NCI-H146 treated with DMSO at 0.1 percent for 48 hours (cell line): ENCODE data around the gene SLC29A1.

Experiments
- DNase-seq: peaks from one replicate; lab custom pipeline; 2025; ENCODE audit not compliant: unreplicated experiment; lab: John Stamatoyannopoulos, UW

SLC29A1 gene

GRCh38 chr6:44265007-44265721, 41.8 kb downstream of the SLC29A1 start, which contains the start of gene NFKBIE:
Gene NFKBIE (minus strand): TSS chr6:44265551. CDS start chr6:44265346, 205 bp downstream.
- peak; percentile 87 for DNase-seq

- no peak for DNase-seq
Observed at GRCh38 chr6:44265722-44266233, 42.4 kb downstream of the SLC29A1 start.

- no peak for DNase-seq
Observed at GRCh38 chr6:44266347-44266746, 43.0 kb downstream of the SLC29A1 start.

- DNase-seq: no peak
Observed at GRCh38 chr6:44267252-44267651, 43.9 kb downstream of the SLC29A1 start.

GRCh38 chr6:44268095-44268628, 44.8 kb downstream of the SLC29A1 start:
- DNase-seq: peak; percentile 82

- DNase-seq: no peak
Observed at GRCh38 chr6:44269178-44269920, 46.0 kb downstream of the SLC29A1 start.

GRCh38 chr6:44269921-44270525, 46.6 kb downstream of the SLC29A1 start, which contains the start of gene TMEM151B:
Gene TMEM151B (plus strand): TSS chr6:44270450. CDS start chr6:44270743, 293 bp downstream.
- no peak for DNase-seq

GRCh38 chr6:44270526-44271405, 47.4 kb downstream of the SLC29A1 start:
- peak; percentile 39 for DNase-seq

- DNase-seq: no peak
Observed at GRCh38 chr6:44271406-44271723, 48.0 kb downstream of the SLC29A1 start.

- no peak for DNase-seq
Observed at GRCh38 chr6:44271914-44272313, 48.5 kb downstream of the SLC29A1 start.

- no peak for DNase-seq
Observed at GRCh38 chr6:44272529-44272928, 49.1 kb downstream of the SLC29A1 start.

GRCh38 chr6:44272999-44273566, 49.7 kb downstream of the SLC29A1 start:
- no peak for DNase-seq

- no peak for DNase-seq
Observed at GRCh38 chr6:44273617-44274016, 50.2 kb downstream of the SLC29A1 start.

- DNase-seq: no peak
Observed at GRCh38 chr6:44275271-44275748, 51.9 kb downstream of the SLC29A1 start.

- DNase-seq: no peak
Observed at GRCh38 chr6:44275749-44276648, 52.6 kb downstream of the SLC29A1 start.

GRCh38 chr6:44276667-44277640, 53.6 kb downstream of the SLC29A1 start:
- no peak for DNase-seq

- no peak for DNase-seq
Observed at GRCh38 chr6:44277763-44278162, 54.4 kb downstream of the SLC29A1 start.

- DNase-seq: no peak
Observed at GRCh38 chr6:44278315-44278714, 54.9 kb downstream of the SLC29A1 start.
